ENCODE measurements around the gene GSTT2B.
"Not testable (repeated sequence)": the region's sequence is repeated elsewhere in the genome, so short reads cannot be mapped to it uniquely, and the experiment has no call there.

The GSTT2B gene

DNA sequence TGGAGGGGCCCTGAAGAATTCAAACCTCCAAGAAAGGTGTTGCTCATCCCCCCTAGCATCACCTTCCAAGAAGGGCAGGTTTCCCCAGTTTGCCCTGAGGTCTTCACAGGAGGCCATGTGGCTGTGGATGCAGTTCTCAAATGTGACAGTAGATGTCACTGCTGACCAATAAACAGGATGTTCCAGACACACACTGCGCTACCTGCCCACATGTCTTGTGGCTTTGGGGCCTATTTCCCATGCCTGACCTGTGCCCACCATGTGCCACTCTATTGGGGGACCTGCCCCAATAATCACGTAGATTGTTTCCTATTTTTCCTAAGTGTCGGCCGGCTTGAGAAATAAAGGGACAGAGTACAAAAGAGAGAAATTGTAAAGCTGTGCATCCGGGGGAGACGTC lies 23.4 kb upstream of the GSTT2B start:
- no peak for DNase-seq (ENCODE audit: low spot score)

DNA sequence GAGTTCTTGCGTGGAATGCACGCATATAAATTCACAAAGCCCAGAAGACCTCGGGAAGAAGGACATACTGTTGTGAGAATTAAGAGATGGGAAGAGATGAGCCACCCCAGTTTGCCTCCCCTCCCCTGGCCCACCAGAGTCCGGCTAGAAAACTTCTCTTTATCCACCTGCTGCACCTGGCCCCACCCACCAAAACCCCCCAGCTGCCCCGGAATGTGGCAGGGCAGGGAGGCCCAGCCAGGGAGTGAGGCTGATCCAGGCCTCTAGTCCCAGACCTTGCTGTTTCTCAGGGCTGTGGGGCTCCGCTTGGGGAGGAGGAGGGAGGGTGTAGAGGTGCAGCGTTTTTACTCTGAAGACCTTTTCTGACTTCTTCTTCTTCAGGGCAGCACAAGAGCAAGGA lies 19.6 kb upstream of the GSTT2B start:
- not testable (repeated sequence) for DNase-seq (ENCODE audit: low spot score)

DNA sequence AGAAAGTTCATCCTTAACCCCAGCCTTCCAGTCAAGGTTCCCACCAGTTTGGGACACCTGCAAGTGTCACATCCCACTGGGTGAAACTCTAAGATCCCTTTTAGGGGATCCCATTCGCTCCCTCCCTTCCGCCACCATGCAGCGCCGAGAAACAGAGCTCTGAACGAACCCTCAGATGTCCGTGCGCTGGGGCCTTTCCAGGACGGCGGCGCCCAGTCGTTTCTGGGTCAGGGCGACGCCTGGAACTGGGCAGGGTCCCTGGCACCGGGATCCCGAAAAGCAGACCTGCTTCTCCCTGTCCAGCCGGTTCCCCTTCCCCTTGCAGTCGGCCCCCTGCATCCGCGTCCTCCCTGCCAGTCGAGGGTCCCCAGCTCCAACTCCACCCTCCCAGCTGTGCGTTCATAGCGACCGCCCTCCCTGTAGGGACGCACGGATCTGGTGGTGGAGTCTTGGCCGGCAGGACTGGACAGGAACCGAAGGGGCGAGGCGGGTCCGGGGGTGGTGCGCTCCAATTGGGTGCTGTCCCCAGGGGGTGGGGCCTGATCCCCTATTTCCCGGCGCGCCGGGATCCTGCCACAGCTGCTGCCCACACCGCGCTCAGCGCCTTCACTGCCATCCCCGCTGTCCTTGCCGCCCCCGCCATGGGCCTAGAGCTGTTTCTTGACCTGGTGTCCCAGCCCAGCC lies 18.7 kb upstream of the GSTT2B start, which contains the start of gene GSTT2:
Gene GSTT2 (plus strand): TSS at position 578 of the 684 bp plus-strand sequence.
- DNase-seq (ENCODE audit: low spot score), result not testable (repeated sequence)

DNA sequence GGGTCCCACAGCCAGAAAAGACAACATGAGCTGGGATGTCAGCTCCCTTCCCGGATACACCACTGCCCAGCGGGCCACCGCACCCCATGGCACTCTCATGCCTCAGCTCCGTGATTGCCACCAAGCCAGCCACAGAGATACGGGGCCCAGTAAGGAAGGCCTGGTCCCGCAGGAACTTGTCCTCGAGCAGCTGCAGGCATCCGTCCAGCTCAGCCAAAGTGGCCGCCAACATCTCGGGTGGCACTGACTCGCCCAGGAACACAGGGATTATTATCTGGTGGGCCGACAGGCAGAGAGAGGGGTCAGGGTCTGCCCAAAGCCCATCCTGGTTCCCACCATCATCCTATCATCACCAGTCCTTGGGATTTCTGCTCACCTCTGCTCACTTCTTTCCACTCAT lies 16.3 kb upstream of the GSTT2B start:
- not testable (repeated sequence) for DNase-seq (ENCODE audit: low spot score)

DNA sequence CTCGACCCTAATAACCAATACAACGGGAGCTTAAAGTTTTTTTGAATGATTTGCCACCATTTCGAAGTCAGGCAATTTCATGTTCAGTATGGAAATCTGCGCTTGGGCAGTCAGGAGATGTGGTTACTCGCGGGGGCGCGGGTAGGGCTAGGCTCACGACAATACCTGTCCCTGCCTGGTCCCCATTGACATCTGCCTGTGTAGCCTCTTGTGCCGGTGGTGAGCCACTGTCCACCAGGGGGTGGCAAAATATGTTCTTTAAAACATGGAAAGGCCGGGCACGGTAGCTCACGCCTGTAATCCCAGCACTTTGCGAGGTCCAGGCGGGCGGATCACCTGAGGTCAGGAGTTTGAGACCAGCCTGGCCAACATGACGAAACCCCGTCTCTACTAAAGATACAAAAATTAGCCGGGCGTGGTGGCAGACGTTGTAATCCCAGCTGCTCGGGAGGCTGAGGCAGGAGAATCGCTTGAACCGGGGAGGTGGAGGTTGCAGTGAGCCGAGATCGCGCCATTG lies 13.9 kb upstream of the GSTT2B start:
- not testable (repeated sequence) for DNase-seq (ENCODE audit: low spot score)

DNA sequence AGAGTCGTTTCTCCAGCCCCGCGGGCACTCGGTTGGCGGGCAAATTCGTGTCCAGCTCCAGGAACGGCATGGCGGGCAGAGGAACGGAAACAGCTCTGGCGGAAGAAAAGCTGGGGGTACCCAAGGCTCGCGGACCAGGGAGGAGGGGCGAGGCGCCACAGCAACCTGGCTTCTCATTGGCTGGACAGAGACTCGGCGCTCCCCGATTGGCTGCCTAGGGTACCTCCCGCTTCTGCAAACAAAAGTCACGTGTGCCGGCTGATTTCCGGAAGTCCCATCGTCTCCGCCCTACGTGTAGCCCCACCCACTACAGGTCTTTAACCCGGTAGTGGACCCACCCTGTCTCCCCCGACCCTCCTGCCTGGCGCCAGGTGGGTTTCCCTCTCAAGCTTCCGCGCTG lies 13.3 kb upstream of the GSTT2B start, which contains the start of gene DDT:
Gene DDT (minus strand): TSS at position 97 of the 400 bp plus-strand sequence. CDS start 27 bp downstream, at position 70.
- DNase-seq (ENCODE audit: low spot score), result not testable (repeated sequence)

DNA sequence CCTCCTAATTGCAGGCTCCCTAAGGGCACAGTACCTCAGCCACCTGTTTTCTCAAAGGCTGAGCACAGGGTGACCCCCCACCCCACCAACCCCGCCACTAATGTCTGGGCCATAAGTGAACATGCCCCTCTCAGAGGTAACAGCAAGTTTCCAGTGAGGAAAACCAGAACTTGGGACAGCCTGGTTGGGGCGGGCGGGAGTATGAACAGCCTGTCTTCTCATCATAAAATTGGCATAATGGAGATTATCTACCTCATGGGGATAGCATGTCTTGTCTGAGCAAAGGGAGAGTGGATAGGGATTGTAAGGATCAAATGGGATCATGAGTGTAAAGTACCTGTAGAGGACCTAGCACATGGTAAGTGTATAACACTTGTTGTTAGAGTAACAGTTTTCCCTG lies 10.9 kb upstream of the GSTT2B start:
- not testable (repeated sequence) for DNase-seq (ENCODE audit: low spot score)

DNA sequence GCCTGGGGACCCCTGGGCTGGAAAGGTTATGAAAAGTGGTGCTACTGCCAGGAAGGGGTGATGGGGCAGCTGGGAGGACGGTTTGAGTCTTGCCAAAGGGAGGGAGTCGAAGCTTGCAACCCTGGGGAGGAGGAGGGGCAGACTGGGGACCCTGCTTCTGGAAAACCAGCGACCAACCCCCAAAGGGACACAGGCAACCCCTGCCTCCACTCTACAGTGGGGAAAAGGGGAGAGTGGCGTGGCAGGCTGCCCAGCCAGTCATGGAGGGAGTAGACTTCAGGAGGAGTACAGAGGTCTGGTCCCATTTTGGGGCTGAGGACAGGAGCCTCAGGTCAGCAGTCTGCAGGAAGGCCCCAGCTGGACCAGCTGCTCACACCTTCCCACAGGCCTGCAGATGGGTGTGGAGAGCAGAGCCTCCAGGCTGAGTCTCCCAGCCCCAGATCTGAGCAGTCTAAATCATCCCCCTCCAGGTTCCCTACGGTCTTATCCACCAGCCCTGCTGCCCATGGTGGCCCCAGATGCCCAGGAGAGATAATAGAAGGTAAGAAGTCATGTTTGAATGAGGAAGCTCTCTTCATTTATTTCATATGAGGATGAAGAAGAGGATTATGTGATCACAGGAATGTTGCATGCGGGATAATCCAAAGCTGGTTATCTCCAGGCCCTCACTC lies 10.0 kb upstream of the GSTT2B start:
- DNase-seq (ENCODE audit: low spot score), result no peak

DNA sequence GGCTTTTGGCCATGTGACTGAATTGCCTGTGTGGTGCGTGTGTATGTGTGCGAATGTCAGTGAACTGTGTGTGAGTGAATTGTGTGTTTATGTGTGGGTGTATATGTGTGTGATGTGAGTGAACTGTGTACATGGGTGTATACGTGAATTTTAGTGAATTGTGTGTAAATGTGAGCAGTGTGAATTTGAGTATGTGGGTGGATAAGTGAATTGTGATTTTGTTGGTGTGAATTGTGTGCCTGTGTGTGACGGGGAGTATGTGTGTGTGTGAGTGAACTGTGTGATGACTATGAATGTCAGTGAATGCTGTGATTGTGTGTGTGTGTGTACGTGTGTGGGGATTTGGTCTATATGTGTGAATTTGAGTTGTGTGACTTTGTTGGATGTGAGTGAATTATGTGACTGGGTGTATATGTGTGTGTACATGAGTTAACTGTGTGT lies 9.2 kb upstream of the GSTT2B start:
- DNase-seq (ENCODE audit: low spot score), result no peak

DNA sequence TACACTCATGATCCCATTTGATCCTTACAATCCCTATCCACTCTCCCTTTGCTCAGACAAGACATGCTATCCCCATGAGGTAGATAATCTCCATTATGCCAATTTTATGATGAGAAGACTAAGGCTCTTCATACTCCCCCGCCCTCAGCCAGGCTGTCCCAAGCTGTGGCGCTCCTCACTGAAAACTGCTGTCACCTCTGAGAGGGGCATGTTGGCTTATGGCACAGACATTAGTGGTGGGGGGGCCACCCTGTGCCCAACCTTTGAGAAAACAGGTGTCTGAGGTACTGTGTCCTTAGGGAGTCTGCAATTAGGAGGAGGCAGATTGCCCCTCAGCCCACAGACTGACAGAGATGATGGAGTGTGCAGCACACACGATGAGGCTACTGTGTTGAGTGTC lies 8.1 kb upstream of the GSTT2B start:
- DNase-seq (ENCODE audit: low spot score), result no peak

DNA sequence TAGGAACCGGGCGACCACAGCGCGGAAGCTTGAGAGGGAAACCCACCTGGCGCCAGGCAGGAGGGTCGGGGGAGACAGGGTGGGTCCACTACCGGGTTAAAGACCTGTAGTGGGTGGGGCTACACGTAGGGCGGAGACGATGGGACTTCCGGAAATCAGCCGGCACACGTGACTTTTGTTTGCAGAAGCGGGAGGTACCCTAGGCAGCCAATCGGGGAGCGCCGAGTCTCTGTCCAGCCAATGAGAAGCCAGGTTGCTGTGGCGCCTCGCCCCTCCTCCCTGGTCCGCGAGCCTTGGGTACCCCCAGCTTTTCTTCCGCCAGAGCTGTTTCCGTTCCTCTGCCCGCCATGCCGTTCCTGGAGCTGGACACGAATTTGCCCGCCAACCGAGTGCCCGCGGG lies 5.6 kb upstream of the GSTT2B start, which contains the start of gene DDTL:
Gene DDTL (plus strand): TSS at position 321 of the 400 bp plus-strand sequence. CDS start 27 bp downstream, at position 348.
- DNase-seq (ENCODE audit: low spot score), result not testable (repeated sequence)

DNA sequence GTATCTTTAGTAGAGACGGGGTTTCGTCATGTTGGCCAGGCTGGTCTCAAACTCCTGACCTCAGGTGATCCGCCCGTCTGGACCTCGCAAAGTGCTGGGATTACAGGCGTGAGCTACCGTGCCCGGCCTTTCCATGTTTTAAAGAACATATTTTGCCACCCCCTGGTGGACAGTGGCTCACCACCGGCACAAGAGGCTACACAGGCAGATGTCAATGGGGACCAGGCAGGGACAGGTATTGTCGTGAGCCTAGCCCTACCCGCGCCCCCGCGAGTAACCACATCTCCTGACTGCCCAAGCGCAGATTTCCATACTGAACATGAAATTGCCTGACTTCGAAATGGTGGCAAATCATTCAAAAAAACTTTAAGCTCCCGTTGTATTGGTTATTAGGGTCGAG lies 5.1 kb upstream of the GSTT2B start:
- not testable (repeated sequence) for DNase-seq (ENCODE audit: low spot score)

DNA sequence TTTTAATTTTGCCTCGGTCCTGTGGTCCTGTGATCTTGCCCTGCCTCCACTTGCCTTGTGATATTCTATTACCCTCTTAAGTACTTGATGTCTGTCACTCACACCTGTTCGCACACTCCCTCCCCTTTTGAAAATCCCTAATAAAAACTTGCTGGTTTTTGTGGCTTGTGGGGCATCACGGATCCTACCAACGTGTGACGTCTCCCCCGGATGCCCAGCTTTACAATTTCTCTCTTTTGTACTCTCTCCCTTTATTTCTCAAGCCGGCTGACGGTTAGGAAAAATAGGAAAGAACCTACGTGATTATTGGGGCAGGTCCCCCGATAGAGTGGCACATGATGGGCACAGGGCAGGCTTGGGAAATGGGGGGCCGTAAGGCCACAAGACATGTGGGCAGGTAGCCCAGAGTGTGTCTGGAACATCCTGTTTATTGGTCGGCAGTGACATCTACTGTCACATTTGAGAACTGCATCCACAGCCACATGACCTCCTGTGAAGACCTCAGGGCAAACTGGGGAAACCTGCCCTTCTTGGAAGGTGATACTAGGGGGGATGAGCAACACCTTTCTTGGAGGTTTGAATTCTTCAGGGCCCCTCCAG lies 4.6 kb downstream of the GSTT2B start:
- DNase-seq (ENCODE audit: low spot score), result not testable (repeated sequence)

DNA sequence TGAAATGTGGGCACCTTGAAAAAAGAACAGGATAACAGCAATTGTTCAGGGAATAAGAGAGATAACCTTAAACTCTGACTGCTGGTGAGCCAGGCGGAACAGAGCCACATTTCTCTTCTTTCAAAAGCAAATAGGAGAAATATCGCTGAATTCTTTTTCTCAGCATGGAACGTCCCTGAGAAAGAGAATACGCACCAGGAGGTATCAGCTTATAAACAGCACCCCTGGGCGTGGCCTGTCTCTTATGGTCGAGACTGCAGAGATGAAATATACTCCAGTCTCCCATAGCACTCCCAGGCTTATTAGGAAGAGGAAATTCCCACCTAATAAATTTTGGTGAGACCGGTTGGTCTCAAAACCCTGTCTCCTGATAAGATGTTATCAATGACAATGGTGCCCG lies 5.1 kb downstream of the GSTT2B start:
- not testable (repeated sequence) for DNase-seq (ENCODE audit: low spot score)

DNA sequence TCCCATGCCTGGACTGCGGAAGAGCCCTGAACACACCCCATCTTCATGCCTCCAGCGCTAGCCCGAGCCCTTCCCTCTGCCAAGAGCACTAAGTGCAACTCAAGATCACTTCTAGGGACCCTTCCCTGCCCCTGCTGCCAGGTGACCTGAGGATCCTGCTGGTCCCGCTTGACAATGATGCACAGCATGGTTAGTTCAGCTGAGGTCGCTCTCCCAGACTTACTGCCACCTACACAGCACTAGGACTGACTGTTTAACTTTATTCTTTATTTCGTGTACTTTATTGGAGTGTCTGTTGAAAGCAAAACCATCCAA lies 6.0 kb downstream of the GSTT2B start:
- not testable (repeated sequence) for DNase-seq (ENCODE audit: low spot score)

DNA sequence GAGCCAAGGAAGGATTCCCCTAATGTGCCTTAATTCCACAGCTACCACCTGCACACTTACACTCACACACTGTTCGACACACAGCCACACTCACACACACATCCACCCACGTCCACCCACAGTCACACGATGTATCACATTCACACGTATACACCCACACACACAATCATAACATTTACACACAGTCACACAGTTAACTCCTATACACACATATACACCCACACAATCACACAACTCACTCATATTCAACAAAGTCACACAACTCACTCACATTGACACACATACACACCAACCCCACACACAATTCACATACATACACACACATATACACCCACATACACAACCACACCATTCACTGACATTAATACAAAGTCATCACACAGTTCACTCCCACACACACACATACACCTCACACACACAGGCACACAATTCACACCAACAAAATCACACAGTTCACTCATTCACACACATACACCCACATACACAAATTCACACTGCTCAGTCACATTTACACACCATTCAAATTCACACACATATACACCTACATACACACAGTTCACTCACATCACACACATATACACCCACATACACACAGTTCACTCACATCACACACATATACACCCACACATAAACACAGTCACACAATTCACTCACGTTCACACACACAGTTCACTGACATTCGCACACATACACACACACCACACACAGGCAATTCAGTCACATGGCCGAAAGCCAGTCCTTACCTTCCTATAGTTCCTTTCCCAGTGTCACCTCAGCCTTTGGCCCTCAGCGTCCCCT lies 6.6 kb downstream of the GSTT2B start:
- not testable (repeated sequence) for DNase-seq (ENCODE audit: low spot score)

DNA sequence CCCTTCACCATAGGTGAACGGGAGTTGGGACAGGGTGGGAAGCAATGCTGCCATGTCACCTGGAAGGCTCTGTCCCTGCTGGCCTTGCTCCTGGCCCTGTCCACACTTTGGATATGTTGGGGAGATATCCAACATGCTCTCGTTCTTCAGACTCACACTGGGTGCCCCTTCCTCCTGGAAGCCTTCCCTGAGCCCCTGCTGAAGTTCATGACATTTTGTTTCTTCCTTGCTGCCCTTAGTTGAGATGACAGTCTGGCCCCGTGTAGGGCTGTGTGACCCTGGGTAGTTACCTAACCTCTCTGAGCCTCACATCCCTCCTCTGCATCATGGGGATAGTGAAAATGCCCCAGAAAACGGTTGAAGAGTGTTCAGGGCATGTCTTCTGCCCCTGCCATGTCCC lies 7.5 kb downstream of the GSTT2B start:
- DNase-seq (ENCODE audit: low spot score), result not testable (repeated sequence)

DNA sequence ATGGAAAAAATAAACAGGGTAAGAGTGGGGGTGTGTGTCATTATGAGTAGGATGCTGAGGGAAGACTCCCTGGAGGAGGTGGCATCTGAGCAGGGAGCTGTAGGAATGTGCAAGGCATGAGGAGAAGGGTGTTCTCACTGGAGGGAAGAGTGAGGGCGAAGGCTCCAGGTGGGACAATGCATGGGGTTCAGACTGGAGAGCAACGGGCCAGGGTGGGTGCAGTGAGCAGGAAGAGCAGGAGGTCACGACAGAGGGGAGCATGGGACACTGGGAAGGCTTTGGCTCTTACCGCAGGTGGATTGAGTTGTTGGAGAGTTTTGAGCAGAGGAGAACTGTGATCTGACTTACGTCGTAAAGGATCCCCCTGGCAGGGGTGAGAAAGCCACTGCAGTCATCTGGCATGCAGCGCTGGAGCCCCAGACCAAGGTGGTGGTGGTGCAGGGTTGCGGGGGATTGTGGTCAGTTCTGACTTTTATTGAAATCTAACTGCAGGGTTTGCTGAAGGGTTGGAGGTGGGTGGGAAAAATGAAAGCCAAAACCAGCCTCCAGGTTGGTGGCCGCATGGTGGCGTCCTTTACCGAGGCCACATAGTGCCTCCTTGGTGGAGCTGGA lies 8.1 kb downstream of the GSTT2B start:
- DNase-seq (ENCODE audit: low spot score), result not testable (repeated sequence)

DNA sequence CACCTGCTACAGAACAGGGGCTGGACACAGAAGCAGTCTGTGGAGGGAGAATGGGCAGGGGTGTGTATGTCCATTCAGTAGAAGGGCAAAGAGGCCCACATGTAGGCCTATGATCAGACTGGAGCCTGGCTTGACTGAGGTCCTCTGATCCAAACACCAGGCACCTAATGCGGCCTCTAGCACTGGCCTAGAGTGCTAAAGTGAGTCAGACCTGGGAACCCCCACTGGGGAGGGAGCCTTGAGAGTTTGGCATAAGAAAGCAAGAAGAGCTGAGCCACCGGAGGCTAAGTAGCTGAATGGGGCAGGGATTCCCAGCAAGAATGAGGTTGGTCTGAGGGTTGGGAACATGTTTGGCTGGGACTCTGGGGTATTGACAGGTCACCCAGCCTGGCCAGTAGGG lies 9.6 kb downstream of the GSTT2B start:
- not testable (repeated sequence) for DNase-seq (ENCODE audit: low spot score)

DNA sequence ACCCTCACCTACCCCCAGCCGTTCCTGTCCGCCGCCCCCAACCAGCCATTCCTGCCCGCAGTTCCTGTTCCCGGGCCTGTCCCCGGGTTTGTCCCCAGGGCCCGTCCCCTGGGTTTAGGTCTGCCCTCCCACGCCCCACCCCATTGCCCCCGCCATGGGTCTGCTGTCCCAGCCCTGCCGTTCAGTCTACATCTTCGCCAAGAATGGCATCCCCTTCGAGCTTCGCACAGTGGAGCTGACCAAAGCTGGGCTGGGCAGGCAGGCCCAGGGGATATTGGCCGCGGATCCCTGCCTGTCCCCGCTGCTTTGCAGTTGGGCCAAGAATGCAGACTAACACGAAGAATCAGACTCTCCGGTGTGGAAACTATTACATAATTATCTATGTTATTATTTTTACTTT lies 11.2 kb downstream of the GSTT2B start:
- not testable (repeated sequence) for DNase-seq (ENCODE audit: low spot score)

DNA sequence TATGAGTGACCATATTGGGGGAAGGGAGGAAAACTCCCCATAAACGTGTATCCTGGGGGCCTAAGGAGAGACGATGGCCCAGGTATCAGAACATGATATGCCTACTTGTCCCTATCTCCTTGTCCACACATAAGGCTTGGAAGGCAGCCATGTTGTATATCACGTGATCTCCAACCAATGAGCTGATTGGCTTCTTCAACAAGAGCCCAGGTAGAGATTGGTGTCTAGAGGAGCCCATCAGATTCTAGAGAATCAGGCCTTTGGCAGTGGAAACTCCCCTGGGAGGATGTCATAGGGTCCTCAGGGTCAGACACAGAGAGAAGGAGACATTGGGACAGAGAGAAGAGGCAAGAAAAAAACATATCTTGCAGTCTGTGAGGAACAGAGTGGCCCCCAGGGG lies 13.6 kb downstream of the GSTT2B start:
- not testable (repeated sequence) for DNase-seq (ENCODE audit: low spot score)
